Measurements from ENCODE around the gene TERT.
"Not testable (repeated sequence)": the region's sequence is repeated elsewhere in the genome, so short reads cannot be mapped to it uniquely, and the experiment has no call there.

TERT gene

DNA sequence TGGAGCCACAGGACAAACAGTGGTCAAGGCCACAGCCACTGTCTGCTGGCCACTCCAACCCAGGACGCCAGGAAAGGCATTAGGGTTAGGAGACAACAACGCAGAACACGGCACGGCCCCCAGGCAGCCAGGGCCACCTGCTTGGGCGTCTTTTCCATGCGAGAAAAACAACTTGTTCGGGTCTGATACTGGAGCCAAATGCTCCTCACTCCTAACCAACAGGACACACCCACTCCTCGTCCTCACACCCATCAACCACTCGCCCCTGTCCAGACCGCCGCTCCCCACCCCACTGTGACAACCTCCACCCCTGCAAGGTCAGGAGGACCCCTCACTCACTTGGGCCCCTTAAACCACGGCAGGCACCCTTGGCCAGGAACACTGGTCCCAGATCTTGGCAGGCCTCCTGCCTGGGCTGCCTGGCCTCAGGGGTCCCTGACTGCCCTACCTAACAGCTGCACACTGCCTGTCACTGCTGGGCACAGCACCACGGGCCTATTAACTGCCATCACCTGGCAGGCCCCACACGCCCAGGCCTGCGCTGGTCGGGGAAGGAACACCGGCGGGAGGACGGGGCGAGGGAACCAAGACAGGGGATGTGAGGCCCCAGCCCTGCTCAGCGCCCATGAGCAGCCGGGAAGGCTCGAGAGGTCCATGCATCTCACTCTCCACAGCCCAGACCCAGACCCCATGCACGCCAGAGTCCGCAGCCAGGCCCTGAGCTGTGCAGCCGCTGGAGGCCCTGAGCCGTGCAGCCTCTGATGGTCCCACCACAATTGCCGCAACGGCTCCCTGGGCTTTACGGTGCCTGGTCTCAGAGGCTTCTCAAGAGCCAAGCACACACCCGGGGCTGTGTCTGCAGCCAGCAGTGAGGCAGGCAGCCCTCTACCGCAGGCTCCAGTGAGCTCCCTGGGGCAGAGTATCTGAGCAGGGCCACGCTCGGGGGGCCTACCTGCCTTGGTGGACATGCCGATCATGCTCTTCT lies 36.3 kb upstream of the TERT start:
- DNase-seq: peak; percentile 7

- no peak for DNase-seq
Observed at GRCh38 chr5:1330146-1330846, 35.4 kb upstream of the TERT start.

DNA sequence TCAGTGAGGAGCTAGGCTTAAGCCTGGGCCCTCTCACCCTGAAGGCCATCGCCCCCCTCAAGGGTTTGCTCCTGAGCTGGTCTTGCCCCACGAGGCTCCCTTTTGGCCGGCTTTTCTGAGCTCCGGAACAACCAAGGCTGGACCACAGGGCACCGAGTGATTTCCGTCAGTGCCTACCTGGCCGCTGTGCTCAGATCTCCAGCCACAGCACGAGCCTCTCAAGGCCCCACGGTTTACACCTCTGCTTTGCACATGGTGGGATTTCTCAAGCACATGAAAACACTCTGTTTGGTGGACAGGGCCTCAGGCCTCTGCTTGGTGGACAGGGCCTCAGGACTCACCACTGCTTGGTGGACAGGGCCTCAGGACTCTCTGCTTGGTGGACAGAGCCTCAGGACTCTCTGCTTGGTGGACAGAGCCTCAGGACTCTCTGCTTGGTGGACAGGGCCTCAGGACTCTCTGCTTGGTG lies 34.3 kb upstream of the TERT start:
- DNase-seq: no peak

DNA sequence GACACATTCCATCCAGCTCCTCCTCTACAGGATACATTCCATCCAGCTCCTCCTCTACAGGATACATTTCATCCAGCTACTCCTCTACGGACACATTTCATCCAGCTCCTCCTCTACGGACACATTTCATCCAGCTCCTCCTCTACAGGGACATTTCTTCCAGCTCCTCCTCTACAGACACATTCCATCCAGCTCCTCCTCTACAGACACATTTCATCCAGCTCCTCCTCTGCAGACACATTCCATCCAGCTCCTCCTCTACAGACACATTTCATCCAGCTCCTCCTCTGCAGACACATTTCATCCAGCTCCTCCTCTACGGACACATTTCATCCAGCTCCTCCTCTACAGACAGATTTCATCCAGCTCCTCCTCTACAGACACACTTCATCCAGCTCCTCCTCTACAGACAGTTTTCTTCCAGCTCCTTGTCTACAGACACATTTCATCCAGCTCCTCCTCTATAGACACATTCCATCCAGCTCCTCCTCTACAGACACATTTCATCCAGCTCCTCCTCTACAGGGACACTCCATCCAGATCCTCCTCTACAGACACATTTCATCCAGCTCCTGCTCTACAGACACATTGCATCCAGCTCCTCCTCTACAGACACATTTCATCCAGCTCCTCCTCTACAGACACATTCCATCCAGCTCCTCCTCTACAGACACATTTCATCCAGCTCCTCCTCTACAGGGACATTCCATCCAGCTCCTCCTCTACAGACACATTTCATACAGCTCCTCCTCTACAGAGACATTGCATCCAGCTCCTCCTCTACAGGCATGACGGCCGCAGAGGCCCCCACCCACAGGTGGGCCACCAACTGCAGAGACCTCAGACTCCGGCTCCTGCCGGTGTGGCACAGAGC lies 33.6 kb upstream of the TERT start:
- not testable (repeated sequence) for DNase-seq

DNA sequence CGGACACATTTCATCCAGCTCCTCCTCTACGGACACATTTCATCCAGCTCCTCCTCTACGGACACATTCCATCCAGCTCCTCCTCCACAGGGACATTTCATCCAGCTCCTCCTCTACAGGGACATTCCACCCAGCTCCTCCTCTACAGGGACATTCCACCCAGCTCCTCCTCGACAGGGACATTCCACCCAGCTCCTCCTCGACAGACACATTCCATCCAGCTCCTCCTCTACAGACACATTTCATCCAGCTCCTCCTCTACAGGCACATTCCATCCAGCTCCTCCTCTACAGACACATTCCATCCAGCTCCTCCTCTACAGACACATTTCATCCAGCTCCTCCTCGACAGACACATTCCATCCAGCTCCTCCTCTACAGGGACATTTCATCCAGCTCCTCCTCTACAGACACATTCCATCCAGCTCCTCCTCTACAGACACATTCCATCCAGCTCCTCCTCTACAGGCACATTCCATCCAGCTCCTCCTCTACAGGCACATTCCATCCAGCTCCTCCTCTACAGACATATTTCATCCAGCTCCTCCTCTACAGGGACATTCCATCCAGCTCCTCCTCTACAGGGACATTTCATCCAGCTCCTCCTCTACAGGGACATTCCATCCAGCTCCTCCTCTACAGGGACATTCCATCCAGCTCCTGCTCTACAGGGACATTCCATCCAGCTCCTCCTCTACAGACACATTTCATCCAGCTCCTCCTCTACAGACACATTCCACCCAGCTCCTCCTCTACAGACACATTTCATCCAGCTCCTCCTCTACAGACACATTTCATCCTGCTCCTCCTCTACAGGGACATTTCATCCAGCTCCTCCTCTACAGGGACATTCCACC lies 32.3 kb upstream of the TERT start:
- DNase-seq: not testable (repeated sequence)

- DNase-seq: not testable (repeated sequence)
Observed at GRCh38 chr5:1326532-1326875, 31.6 kb upstream of the TERT start.

GRCh38 chr5:1325870-1326531 lies 31.1 kb upstream of the TERT start:
- DNase-seq: peak; percentile 7

- DNase-seq: no peak
Observed at GRCh38 chr5:1325191-1325741, 30.4 kb upstream of the TERT start.

DNA sequence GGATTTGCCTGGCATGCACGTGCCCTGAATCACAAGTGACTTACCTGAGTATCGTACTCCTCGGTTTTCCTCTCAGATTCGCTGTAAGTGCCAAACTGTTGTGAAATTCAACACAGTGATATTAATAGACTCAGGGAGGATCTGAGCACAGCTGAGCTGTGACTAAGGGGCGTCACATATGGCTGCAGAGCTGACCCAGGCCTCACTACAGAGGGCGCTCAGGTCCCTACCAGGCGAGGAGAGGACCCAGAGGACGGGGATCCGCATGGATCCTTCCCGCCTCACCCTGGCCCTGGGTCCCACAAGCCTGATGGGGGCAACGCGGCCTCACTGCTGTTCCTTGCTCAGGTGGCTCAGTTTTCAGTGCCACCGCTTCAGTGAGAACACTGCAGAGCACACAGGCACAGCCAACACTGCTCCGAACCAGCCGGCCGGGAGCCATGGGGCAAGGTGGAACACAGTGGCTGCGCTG lies 29.9 kb upstream of the TERT start:
- no peak for DNase-seq

- DNase-seq: no peak
Observed at GRCh38 chr5:1324301-1324700, 29.4 kb upstream of the TERT start.

- DNase-seq: no peak
Observed at GRCh38 chr5:1323803-1324173, 28.9 kb upstream of the TERT start.

DNA sequence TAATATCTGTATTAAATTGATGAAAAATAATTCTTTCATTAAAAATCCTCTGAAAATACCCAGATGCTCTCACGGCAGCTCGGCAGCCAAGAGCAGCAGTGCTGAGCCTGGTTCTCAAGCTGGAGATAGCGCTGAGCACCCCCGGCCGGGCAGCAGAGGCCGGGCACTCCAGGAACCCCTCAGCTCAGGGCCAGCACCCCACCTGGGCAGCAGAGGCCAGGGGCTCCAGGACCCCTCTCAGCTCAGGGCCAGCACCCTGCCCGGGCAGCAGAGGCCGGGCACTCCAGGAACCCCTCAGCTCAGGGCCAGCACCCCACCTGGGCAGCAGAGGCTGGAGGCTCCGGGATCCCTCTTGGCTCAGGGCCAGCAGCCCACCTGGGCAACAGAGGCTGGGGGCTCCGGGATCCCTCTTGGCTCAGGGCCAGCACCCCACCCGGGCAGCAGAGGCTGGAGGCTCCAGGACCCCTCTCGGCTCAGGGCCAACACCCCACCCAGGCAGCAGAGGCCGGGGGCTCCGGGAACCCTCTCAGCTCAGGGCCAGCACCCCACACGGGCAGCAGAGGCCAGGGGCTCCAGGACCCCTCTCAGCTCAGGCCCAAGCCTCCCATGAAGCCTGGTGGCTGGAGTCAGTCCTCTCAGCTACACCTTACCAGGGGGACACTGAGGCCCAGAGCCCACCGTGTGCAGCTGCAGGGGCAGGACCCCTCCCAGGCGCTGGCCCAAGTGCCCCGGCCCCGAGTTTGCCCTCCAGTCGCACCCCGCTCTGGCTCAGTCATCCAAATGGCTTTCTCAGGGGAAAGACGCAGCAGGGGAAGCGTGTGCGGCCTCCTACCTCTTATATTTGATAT lies 28.3 kb upstream of the TERT start:
- no peak for DNase-seq

DNA sequence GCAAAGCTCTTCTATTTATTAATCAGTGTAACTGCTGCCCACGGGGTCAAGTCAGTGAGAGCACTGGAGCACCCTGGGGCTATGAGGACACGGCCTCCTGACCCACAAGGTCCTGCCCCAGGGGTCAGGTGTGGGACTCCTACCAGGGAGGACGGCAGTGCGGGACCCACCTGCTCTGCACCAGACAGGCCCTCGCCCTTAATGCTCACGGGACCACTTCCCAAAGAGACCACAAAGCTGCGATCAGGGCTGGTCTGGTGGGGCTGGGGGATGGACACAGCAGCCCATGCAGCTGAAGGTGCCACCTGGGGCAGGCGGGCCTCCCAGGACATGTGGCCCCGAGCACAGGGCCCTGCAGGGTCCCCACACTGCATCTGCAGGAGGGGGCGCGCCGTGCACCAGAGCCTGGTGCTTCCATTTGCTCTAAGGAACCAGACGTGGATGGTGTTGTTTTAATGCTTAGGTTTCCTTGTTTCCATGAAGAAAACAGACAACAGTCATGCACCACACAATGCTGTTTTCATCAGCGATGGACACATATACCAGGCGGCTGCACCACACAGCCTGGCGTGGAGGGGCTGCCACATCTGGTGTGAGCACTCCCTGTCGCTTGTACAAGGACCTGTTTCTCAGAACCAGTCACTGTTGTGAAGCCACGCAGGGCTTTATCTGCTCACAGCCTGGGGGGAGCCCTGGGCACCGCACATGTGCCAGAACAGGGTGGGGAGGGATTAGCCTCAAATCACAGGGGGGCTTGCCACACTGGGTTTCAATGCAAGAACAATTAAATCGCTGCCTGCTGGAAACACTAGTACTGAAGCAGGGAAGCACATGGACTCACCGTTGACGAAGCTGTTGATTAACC lies 27.4 kb upstream of the TERT start:
- DNase-seq: no peak

DNA sequence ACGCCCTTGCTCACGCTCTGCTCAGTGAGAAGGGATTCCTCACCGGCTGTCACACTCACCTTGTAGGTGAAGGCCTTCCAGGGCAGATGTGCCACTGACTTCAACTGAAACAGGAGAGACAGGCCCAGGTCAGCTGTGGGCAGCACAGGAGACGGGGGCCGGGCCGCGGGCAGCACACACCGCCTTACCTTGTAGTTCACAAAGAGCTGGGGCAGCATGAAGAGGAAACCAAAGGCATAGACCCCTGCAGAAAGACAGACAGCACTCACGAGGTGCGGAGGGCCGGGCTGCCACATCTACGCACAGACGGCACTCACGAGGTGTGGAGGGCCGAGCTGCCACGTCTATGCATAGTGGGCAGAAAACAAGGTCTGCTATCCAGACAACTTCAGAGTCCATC lies 26.7 kb upstream of the TERT start:
- DNase-seq: no peak

DNA sequence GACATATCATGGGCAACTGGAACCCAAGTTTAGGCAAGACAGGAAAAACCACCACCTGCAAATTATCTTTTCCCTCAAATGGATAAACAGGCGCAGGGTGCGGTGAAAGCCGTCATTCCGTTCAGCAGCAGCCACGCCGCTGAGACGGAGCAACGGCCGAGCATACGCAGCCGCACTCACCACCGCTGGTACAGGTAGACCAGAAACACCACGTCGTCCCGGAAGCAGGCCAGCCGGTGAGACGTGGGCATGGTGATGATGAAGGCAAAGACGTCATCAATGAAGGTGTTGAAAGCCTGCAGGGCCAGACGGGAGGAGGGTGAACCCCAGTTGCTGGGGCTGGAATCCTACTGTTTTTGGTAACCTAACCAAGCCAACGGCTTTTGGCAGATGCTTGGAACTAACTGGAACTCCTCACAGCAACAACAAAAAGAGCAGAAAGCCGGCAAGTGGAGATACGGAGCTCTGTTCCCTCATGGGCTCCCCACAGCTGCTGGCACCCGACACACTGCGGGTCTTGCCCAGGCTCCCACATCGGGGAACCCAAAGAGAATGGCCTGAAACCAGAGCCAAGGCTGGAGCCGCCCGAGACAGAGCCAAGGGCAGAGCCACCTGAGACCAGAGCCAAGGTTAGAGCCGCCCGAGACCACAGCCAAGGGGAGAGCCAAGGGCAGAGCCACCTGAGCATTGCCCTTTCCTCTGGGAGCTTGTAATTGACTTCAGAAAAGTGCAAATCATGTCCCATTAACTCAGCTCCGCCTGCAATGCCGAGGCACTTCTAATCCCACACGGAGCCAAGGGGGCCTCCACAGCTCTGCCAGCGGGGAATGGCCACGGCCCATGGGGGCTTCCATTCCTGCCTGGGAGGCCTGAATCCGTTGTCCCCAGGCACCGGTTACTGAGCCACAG lies 25.8 kb upstream of the TERT start:
- DNase-seq: peak; percentile 7

DNA sequence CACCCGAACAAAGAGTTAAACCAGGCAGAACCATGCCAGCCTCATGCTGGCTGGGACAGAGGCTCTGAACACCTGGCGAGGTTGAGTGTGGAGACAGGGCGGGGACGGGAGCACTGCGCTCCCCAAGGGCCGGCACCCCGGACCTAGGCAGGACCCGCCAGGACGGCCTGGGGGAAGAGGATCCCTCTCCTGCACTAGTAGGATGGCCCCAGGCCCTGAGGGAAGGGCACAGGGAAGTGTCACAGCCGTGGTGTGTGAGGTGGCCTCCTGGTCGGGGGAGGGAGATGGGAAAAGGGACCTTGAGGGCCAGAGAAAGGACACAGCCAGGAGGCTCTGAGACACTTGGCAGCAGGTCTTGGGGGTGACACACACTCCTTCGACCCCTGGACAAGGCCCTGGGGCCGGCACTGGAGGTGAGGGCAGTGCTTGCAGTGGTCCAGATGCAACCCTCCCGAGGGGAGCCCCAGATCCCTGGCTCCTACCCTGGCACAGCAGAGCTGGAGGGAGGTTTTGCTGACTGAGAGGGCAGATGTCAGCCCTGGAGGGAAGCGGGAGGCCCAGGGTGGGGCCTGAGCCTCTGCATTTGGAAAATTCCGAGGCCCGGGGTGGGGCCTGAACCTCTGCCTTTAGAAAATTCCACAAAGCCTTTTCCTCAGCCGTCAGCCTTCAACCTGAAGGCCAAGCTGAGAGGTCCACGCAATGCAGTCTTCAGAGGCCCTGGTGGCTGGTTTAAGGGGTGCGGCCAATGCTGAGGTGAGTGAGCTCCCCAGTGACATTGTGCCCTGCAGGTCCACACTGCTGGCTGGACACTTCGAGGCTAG lies 24.8 kb upstream of the TERT start:
- no peak for DNase-seq

GRCh38 chr5:1318659-1319251 lies 23.9 kb upstream of the TERT start:
- no peak for DNase-seq

Data from activated naive CD4-positive, alpha-beta T cell treated with anti-CD3 and anti-CD28 coated beads, Interleukin-2, amount 50 U/mL, for 16 hours (primary cell).